HCT116 (cell line): Measurements from ENCODE around the gene SPIN1. TPM values are rescaled to one million over a fixed set of nuclear protein-coding genes. Genes with fewer than 3 reads are reported as not detected.

ENCODE experiments used
- ATAC-seq: fragments of 200-7000 bp; cut with Tn5 transposase; 2 replicates; pipeline ENCODE4 v1.9.1; 2020; ENCODE audit warnings: mild to moderate bottlenecking, moderate library complexity
- BruUV-seq: library from RNA; stranded (reverse); fragments of 400-500 nt; replicated peaks from 2 replicates; lab custom pipeline; 2021; lab: Mats Ljungman, UMichigan
- CTCF ChIA-PET: fragments of 300-600 bp; sonication (Branson Sonifier 250); formaldehyde crosslinking; loops from one replicate; lab custom pipeline; 2021; ENCODE audit warnings: antibody characterized with exemption; lab: Charles Lee
- POLR2A ChIA-PET: fragments of 300-600, 350-600 bp; sonication (Branson Sonifier 250); formaldehyde crosslinking; loops from one replicate; lab custom pipeline; 2021; ENCODE audit warnings: antibody characterized with exemption; lab: Charles Lee
- RAD21 ChIA-PET, 2 experiments: fragments of 300-600 bp; sonication (Branson Sonifier 250); formaldehyde crosslinking; loops; one replicate each; lab custom pipeline; 2023; ENCODE audit warnings: low total read pairs in 2 of 2; ENCODE audit not compliant: uncharacterized antibody in 2 of 2, unreplicated experiment in 2 of 2, low non-redundant PET in 1 of 2; lab: Charles Lee
- DNase-seq: peaks from one replicate; pipeline ENCODE4 v3.0.0-alpha.2; 2010; ENCODE audit warnings: low read depth, low spot score
- H2AFZ ChIP-seq: fragments of 200-600 bp; shearing (Covaris generic), sonication (generic); 2 replicates; pipeline ENCODE4 v1.6.1; 2017; ENCODE audit warnings: low read depth, mixed run types, mixed read lengths, antibody characterized with exemption, low read length; ENCODE audit not compliant: poor library complexity, severe bottlenecking
- H3K27ac ChIP-seq: 2 replicates; pipeline ENCODE4 v1.5.1; 2012; ENCODE audit warnings: low read depth, low read length
- H3K27me3 ChIP-seq: fragments of 200-600 bp; sonication (generic); 2 replicates; pipeline ENCODE4 v1.6.1; 2016; ENCODE audit warnings: mixed run types, low read length, mixed read lengths; ENCODE audit not compliant: insufficient read depth
- H3K36me3 ChIP-seq, 2 experiments: fragments of 200-500 bp in 1 of 2; fragments of 200-600 bp in 1 of 2; sonication (Bioruptor generic) in 1 of 2; sonication (generic) in 1 of 2; 2 replicates each; pipeline versions ENCODE4 v1.5.1 to v1.6.1; 2014 to 2016; ENCODE audit warnings: low read length in 2 of 2, inconsistent platforms in 1 of 2, mixed read lengths in 1 of 2, mixed run types in 1 of 2; ENCODE audit not compliant: insufficient read depth in 2 of 2, control insufficient read depth in 1 of 2
- H3K4me1 ChIP-seq, 2 experiments: fragments of 200-600 bp in 1 of 2; sonication (generic) in 1 of 2; 2 replicates each; pipeline versions ENCODE4 v1.5.1 to v1.6.1; 2012 to 2017; ENCODE audit warnings: low read length in 2 of 2, inconsistent platforms in 1 of 2, mild to moderate bottlenecking in 1 of 2, mixed read lengths in 1 of 2, mixed run types in 1 of 2, moderate library complexity in 1 of 2; ENCODE audit not compliant: insufficient read depth in 2 of 2, control insufficient read depth in 1 of 2
- H3K4me2 ChIP-seq: fragments of 200-600 bp; sonication (generic); 2 replicates; pipeline ENCODE4 v1.6.1; 2017; ENCODE audit warnings: mixed run types, low read length, mixed read lengths
- H3K4me3 ChIP-seq, 2 experiments: fragments of 200-600 bp in 1 of 2; sonication (generic) in 1 of 2; replicated peaks in 1 of 2; 2 replicates each; pipeline ENCODE4 v1.5.1; 2011 to 2016; ENCODE audit warnings: low read length in 2 of 2, control low read depth in 1 of 2, low read depth in 1 of 2, mild to moderate bottlenecking in 1 of 2, mixed read lengths in 1 of 2, mixed run types in 1 of 2
- H3K79me2 ChIP-seq: fragments of 200-600 bp; sonication (generic); 2 replicates; pipeline ENCODE4 v1.6.1; 2017; ENCODE audit warnings: mild to moderate bottlenecking, mixed run types, low read length, moderate library complexity, mixed read lengths; ENCODE audit not compliant: insufficient read depth
- H3K9ac ChIP-seq: fragments of 200-600 bp; sonication (generic); 2 replicates; pipeline ENCODE4 v1.6.1; 2016; ENCODE audit warnings: low read length, mixed read lengths
- H3K9me2 ChIP-seq: fragments of 200-600 bp; sonication (generic), shearing (Covaris generic); 2 replicates; pipeline ENCODE4 v1.6.1; 2017; ENCODE audit warnings: mixed run types, mild to moderate bottlenecking, moderate library complexity; ENCODE audit not compliant: insufficient read depth
- H3K9me3 ChIP-seq, 2 experiments: fragments of 200-500 bp in 1 of 2; fragments of 200-600 bp in 1 of 2; sonication (Bioruptor generic) in 1 of 2; sonication (generic) in 1 of 2; 2 replicates each; pipeline ENCODE4 v1.6.1; 2014 to 2017; ENCODE audit warnings: low read length in 2 of 2, mixed read lengths in 2 of 2, inconsistent platforms in 1 of 2, low read depth in 1 of 2, mild to moderate bottlenecking in 1 of 2, mixed run types in 1 of 2, moderate library complexity in 1 of 2; ENCODE audit not compliant: control insufficient read depth in 1 of 2, insufficient read depth in 1 of 2
- H4K20me1 ChIP-seq: fragments of 200-600 bp; sonication (generic), shearing (Covaris generic); 2 replicates; pipeline ENCODE4 v1.6.1; 2017; ENCODE audit warnings: mixed run types, mild to moderate bottlenecking, moderate library complexity; ENCODE audit not compliant: insufficient read depth
- CEBPB ChIP-seq: IDR thresholded peaks from 2 replicates; pipeline ENCODE4 v1.6.1; 2012; ENCODE audit warnings: low read depth
- EGR1 ChIP-seq: IDR thresholded peaks from 2 replicates; pipeline ENCODE4 v1.6.1; 2012; ENCODE audit warnings: low read depth
- ELF1 ChIP-seq: IDR thresholded peaks from 2 replicates; pipeline ENCODE4 v1.6.1; 2012; ENCODE audit warnings: low read depth, borderline replicate concordance
- EZH2phosphoT487 ChIP-seq: fragments of 200-600 bp; IDR thresholded peaks from 2 replicates; pipeline ENCODE4 v1.6.1; 2018; ENCODE audit warnings: antibody characterized with exemption, borderline replicate concordance
- POLR2A ChIP-seq: IDR thresholded peaks from 2 replicates; pipeline ENCODE4 v1.7.0; 2011; ENCODE audit warnings: borderline replicate concordance; ENCODE audit not compliant: insufficient read depth, insufficient read length; ENCODE audit errors: extremely low read depth
- RAD21 ChIP-seq: IDR thresholded peaks from 2 replicates; pipeline ENCODE4 v1.6.1; 2012; ENCODE audit warnings: low read depth, mild to moderate bottlenecking
- SIN3A ChIP-seq: IDR thresholded peaks from 2 replicates; pipeline ENCODE4 v1.6.1; 2012; ENCODE audit warnings: low read depth
- SP1 ChIP-seq: IDR thresholded peaks from 2 replicates; pipeline ENCODE4 v1.6.1; 2012; ENCODE audit warnings: low read depth
- TCF7L2 ChIP-seq: IDR thresholded peaks from 2 replicates; pipeline ENCODE4 v1.7.0; 2011; ENCODE audit warnings: borderline replicate concordance, inconsistent platforms; ENCODE audit not compliant: insufficient read depth, insufficient read length; ENCODE audit errors: extremely low read depth
- YY1 ChIP-seq: IDR thresholded peaks from 2 replicates; pipeline ENCODE4 v1.6.1; 2011; ENCODE audit warnings: low read length, low read depth, moderate library complexity, mild to moderate bottlenecking; ENCODE audit not compliant: insufficient replicate concordance; ENCODE audit errors: extremely low read depth
- ZFX ChIP-seq: fragments of 450-650 bp; IDR thresholded peaks from 2 replicates; pipeline ENCODE4 v1.6.1; 2017
- ZNF274 ChIP-seq: fragments of 200-500 bp; sonication (Bioruptor generic); IDR thresholded peaks from 2 replicates; pipeline ENCODE4 v1.6.1; 2014; ENCODE audit warnings: mild to moderate bottlenecking, low read depth, low read length, inconsistent platforms
- intact Hi-C: fragments of 100-400 bp; cut with micrococcal nuclease; formaldehyde crosslinking; loops from 2 replicates; pipeline ENCODE4 v1.10.0; 2022
- total RNA-seq: library from RNA; stranded (reverse); gene quantifications from one replicate; pipeline ENCODE4 v1.2.1, GENCODE V29; 2021; ENCODE audit not compliant: unreplicated experiment
- TF ChIP-seq, protein P1 (sequence below): IDR thresholded peaks from 2 replicates; pipeline ENCODE4 v1.6.1; 2012
- TF ChIP-seq, protein P2 (sequence below), 3 experiments: fragments of 200-600 bp in 1 of 3; sonication (generic) in 1 of 3; IDR thresholded peaks in 2 of 3; conservative IDR thresholded peaks in 1 of 3; 2 replicates each; pipeline ENCODE4 v1.5.1; 2012 to 2017; ENCODE audit warnings: low read depth in 2 of 3, low read length in 2 of 3, antibody characterized with exemption in 1 of 3, borderline replicate concordance in 1 of 3, control low read depth in 1 of 3, mild to moderate bottlenecking in 1 of 3, mixed read lengths in 1 of 3, mixed run types in 1 of 3, moderate library complexity in 1 of 3; ENCODE audit not compliant: insufficient read depth in 1 of 3

SPIN1 gene
- total RNA-seq, 1 experiment from 2014 or later = 74.0 TPM

DNA sequence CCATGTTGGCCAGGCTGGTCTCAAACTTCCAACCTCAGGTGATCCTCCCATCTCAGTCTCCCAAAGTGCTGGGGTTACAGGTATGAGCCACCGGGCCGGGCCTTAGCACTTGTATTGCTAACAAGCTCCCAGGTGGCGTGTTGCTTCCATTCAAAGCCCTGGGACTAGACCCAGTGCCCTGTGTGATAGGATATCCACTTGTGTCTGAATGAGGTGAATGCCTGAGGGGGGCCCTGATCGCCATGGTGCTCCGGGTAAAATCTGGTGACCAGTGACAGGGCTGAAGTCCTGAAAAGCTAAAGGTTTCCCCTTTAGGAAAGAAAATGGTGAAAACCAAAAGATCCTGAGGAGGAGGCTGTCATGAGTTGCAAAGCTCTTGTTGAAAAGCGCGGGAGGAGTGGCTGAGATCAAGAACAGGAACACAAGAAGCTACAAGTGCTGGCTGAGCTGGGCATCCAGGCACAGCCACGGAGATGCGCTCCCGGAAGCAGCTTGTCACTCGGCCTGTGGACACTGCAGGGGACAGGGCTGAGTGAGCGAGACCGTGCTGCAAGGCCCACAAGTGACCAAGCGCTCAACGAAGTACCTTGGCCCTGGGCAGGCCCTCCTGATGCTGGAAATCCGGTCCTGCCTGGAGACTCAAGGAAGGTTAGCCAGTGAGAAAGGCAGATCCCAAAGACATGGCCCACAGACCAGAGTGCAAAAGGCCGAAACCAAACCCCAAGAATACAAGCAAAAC is 106.9 kb downstream of the SPIN1 start:
- Histone ChIP-seq H3K4me3 (no peak overlapping the region), H3K27ac (no peak overlapping the region), H3K27me3 (no peaks in the 10 kb centered on the region), H3K79me2 (no peaks in the 10 kb centered on the region), H4K20me1 (no peaks in the 10 kb centered on the region), H3K9ac (no peak overlapping the region), H3K4me2 (no peak overlapping the region), H3K4me1 (no peaks in the 10 kb centered on the region), H3K9me3 (no peaks in the 10 kb centered on the region), H3K36me3 (no peaks in the 10 kb centered on the region), H2AFZ (no peak overlapping the region), H3K9me2 (no peaks in the 10 kb centered on the region)
- no peak for TF ChIP-seq SP1
- no peak for TF ChIP-seq ZNF274
- no peak for TF ChIP-seq TCF7L2
- no peak for TF ChIP-seq EZH2phosphoT487
- no peak for TF ChIP-seq CEBPB
- RAD21 ChIA-PET = interaction anchor here in 1 of 2 experiments (0.5 kb wide), 1 partner anchor 18 kb away, joined by 6 read pairs; no protein-coding TSS in a partner anchor
- ATAC-seq (no peak), DNase-seq (no peak)
- no TSS peak for BruUV-seq
- POLR2A ChIA-PET = no interaction called here
- CTCF ChIA-PET = no interaction called here
- intact Hi-C loops = loop anchor here (10.0 kb wide), 1 partner anchor 80 kb away; no protein-coding TSS in a partner anchor

DNA sequence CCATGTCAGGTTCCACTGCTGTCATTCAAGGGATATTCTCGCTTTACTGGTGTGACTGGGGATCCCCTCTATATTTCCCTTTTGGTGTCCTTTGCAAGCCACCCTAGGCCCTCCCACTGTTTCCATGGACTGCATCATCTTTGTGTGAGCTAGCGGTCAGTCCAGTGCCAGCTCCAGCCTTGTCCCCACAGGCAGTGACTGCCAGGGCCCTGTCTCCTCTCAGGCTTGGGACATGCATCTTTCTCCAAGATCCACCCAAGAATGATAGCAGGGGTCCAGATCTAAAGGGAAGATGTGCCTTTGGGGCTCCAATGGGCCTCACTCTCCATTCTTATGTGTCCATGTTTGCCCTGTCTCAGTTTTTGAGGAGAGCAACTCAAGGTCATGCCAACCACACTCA is 109.0 kb downstream of the SPIN1 start:
- Histone ChIP-seq H3K4me3 (no peak overlapping the region), H3K4me1 (no peaks in the 10 kb centered on the region)
- no peak for DNase-seq
- CTCF ChIA-PET = no interaction called here
- TF ChIP-seq RAD21 = no peak
- TF ChIP-seq ZFX = no peak
- TF ChIP-seq YY1 = no peak
- no peak for TF ChIP-seq EGR1
- TF ChIP-seq, protein P1, sequence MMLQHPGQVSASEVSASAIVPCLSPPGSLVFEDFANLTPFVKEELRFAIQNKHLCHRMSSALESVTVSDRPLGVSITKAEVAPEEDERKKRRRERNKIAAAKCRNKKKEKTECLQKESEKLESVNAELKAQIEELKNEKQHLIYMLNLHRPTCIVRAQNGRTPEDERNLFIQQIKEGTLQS = no peak
- no peak for TF ChIP-seq SIN3A
- TF ChIP-seq TCF7L2 = no peak
- TF ChIP-seq, protein P2, sequence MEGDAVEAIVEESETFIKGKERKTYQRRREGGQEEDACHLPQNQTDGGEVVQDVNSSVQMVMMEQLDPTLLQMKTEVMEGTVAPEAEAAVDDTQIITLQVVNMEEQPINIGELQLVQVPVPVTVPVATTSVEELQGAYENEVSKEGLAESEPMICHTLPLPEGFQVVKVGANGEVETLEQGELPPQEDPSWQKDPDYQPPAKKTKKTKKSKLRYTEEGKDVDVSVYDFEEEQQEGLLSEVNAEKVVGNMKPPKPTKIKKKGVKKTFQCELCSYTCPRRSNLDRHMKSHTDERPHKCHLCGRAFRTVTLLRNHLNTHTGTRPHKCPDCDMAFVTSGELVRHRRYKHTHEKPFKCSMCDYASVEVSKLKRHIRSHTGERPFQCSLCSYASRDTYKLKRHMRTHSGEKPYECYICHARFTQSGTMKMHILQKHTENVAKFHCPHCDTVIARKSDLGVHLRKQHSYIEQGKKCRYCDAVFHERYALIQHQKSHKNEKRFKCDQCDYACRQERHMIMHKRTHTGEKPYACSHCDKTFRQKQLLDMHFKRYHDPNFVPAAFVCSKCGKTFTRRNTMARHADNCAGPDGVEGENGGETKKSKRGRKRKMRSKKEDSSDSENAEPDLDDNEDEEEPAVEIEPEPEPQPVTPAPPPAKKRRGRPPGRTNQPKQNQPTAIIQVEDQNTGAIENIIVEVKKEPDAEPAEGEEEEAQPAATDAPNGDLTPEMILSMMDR (IDR thresholded peaks at IDR 0.05 in 2 of 3, conservative IDR thresholded peaks at IDR 0.05 in 1 of 3; ENCODE audit: borderline replicate concordance in 1 of 3, insufficient read depth in 1 of 3, low read depth in 2 of 3, low read length in 2 of 3) = no peak
- no peak for TF ChIP-seq POLR2A
- no peak for TF ChIP-seq SP1
- no peak for TF ChIP-seq ELF1
- TF ChIP-seq, all 23 proteins: peak for 0
- ChIA-PET RAD21 (no interaction called here), POLR2A (no interaction called here)
- Histone ChIP-seq H3K9ac (no peak overlapping the region), H3K79me2 (no peaks in the 10 kb centered on the region), H3K27ac (no peak overlapping the region), H3K4me2 (no peak overlapping the region), H3K27me3 (no peaks in the 10 kb centered on the region), H3K9me3 (no peaks in the 10 kb centered on the region), H4K20me1 (no peaks in the 10 kb centered on the region), H3K36me3 (no peaks in the 10 kb centered on the region), H2AFZ (no peak overlapping the region), H3K9me2 (no peaks in the 10 kb centered on the region)
- intact Hi-C loops = loop anchor here (10.0 kb wide), 1 partner anchor 78 kb away; no protein-coding TSS in a partner anchor
- ATAC-seq = no peak
- BruUV-seq = no TSS peak
